A549 (cell line): Measurements from ENCODE around the gene CD2AP. TPM values are rescaled to one million over a fixed set of nuclear protein-coding genes. Genes with fewer than 3 reads are reported as not detected.
A peak's percentile ranks its signal among the peaks of the same experiment; 100 is the strongest.

Experiments used
- ATAC-seq, 2 experiments: fragments of 200-7000 bp in 1 of 2; fragments of >200 bp in 1 of 2; cut with Nextera tagmentation in 1 of 2; cut with Tn5 transposase in 1 of 2; 3 replicates each; pipeline versions ENCODE4 v1.8.0 to v1.9.1; 2018 to 2020; ENCODE audit warnings: mild to moderate bottlenecking in 1 of 2, moderate library complexity in 1 of 2
- CTCF ChIA-PET: fragments of 300-600 bp; sonication (Branson Sonifier 250); formaldehyde crosslinking; extraction: SDS; loops from one replicate; lab custom pipeline; 2021; ENCODE audit warnings: antibody characterized with exemption, inconsistent platforms; lab: Yijun Ruan, JAX
- POLR2A ChIA-PET: fragments of 350-600 bp; formaldehyde crosslinking; extraction: SDS; loops from one replicate; lab custom pipeline; 2021; ENCODE audit warnings: antibody characterized with exemption, inconsistent platforms; lab: Yijun Ruan, JAX
- DNase-seq, 2 experiments: peaks; one replicate each; pipeline versions ENCODE4 v3.0.0 to v3.0.0-alpha.2; 2011 to 2016; ENCODE audit warnings: low read depth in 1 of 2, low spot score in 1 of 2
- FAIRE-seq: peaks from 2 replicates; lab custom pipeline; 2011; peaks lifted over from hg19 to GRCh38; lab: Jason Lieb, UNC
- H3K27ac ChIP-seq, 2 experiments: fragments of >200 bp; sonication (Bioruptor Twin); formaldehyde crosslinking; 3 replicates each; pipeline ENCODE4 v1.5.1; 2016 to 2017
- H3K4me1 ChIP-seq: fragments of >200 bp; sonication (Bioruptor Twin); formaldehyde crosslinking; 3 replicates; pipeline ENCODE4 v1.6.1; 2016
- H3K4me2 ChIP-seq: fragments of >200 bp; sonication (Bioruptor Twin); formaldehyde crosslinking; 3 replicates; pipeline ENCODE4 v1.6.1; 2016
- H3K4me3 ChIP-seq: fragments of >200 bp; sonication (Bioruptor Twin); formaldehyde crosslinking; 3 replicates; pipeline ENCODE4 v1.5.1; 2016
- H3K9me3 ChIP-seq: fragments of >200 bp; sonication (Bioruptor Twin); formaldehyde crosslinking; 3 replicates; pipeline ENCODE4 v1.6.1; 2016
- BHLHE40 ChIP-seq: IDR thresholded peaks from 2 replicates; pipeline ENCODE4 v1.6.1; 2012; ENCODE audit warnings: low read depth, low read length, inconsistent platforms
- CBX8 ChIP-seq: fragments of 200-600 bp; sonication (generic); IDR thresholded peaks from 2 replicates; pipeline ENCODE4 v1.6.1; 2016
- CEBPB ChIP-seq, 2 experiments: fragments of >200 bp in 1 of 2; sonication (Bioruptor Twin) in 1 of 2; formaldehyde crosslinking in 1 of 2; IDR thresholded peaks; 2 replicates each; pipeline ENCODE4 v1.6.1; 2012 to 2016
- CHD2 ChIP-seq: fragments of 150-350 bp; IDR thresholded peaks from 2 replicates; pipeline ENCODE4 v1.6.1; 2014; ENCODE audit warnings: low read length; ENCODE audit not compliant: partially characterized antibody
- CHD4 ChIP-seq: fragments of 200-600 bp; sonication (generic); IDR thresholded peaks from 2 replicates; pipeline ENCODE4 v1.6.1; 2016; ENCODE audit warnings: antibody characterized with exemption, mild to moderate bottlenecking, borderline replicate concordance
- EHF ChIP-seq: fragments of 250-450 bp; sonication (Bioruptor Pico); IDR thresholded peaks from 2 replicates; pipeline ENCODE4 v1.5.0; 2020; ENCODE audit warnings: mild to moderate bottlenecking
- FOSL2 ChIP-seq, 2 experiments: fragments of 450-650 bp in 1 of 2; fragments of >200 bp in 1 of 2; sonication (Bioruptor Twin) in 1 of 2; formaldehyde crosslinking; IDR thresholded peaks; 2 replicates each; pipeline versions ENCODE4 v1.5.0 to v1.6.1; 2016 to 2020; ENCODE audit warnings: mild to moderate bottlenecking in 1 of 2, moderate library complexity in 1 of 2
- GATA3 ChIP-seq: IDR thresholded peaks from 2 replicates; pipeline ENCODE4 v1.6.1; 2012; ENCODE audit warnings: borderline replicate concordance
- HOXA7 ChIP-seq: fragments of 250-450 bp; sonication (Bioruptor Pico); IDR thresholded peaks from 2 replicates; pipeline ENCODE4 v1.5.0; 2020; ENCODE audit warnings: mild to moderate bottlenecking, moderate library complexity
- JUN ChIP-seq, 2 experiments: fragments of >200 bp; sonication (Bioruptor Twin); formaldehyde crosslinking; IDR thresholded peaks; 2 replicates in 1 of 2; 3 replicates in 1 of 2; pipeline ENCODE4 v1.6.1; 2016 to 2017
- JUNB ChIP-seq: fragments of >200 bp; sonication (Bioruptor Twin); formaldehyde crosslinking; IDR thresholded peaks from 2 replicates; pipeline ENCODE4 v1.6.1; 2016
- MYC ChIP-seq: IDR thresholded peaks from 2 replicates; pipeline ENCODE4 v1.6.1; 2012; ENCODE audit warnings: mild to moderate bottlenecking, inconsistent platforms, low read length, improper control_type of control experiment, borderline replicate concordance
- PBX3 ChIP-seq: IDR thresholded peaks from 2 replicates; pipeline ENCODE4 v1.6.1; 2012
- PHF8 ChIP-seq: fragments of 200-600 bp; sonication (generic); IDR thresholded peaks from 2 replicates; pipeline ENCODE4 v1.6.1; 2016; ENCODE audit warnings: low read depth, mild to moderate bottlenecking, antibody characterized with exemption, moderate library complexity, borderline replicate concordance
- POLR2A ChIP-seq: IDR thresholded peaks from 2 replicates; pipeline ENCODE4 v1.6.1; 2012; ENCODE audit warnings: mild to moderate bottlenecking, low read length
- REST ChIP-seq: fragments of 200-600 bp; sonication (generic); IDR thresholded peaks from 2 replicates; pipeline ENCODE4 v1.6.1; 2016; ENCODE audit warnings: antibody characterized with exemption, mild to moderate bottlenecking, moderate library complexity
- TFCP2L1 ChIP-seq: fragments of 250-450 bp; sonication (Bioruptor Pico); IDR thresholded peaks from 2 replicates; pipeline ENCODE4 v1.5.0; 2021; ENCODE audit warnings: mild to moderate bottlenecking
- WGBS: methylation state at CpG from one replicate; pipeline ENCODE4 v1.1.6; 2017; ENCODE audit errors: missing lambda C conversion rate; 5-methylcytosine and 5-hydroxymethylcytosine counted together
- polyA minus RNA-seq: library from RNA; depleted of rRNA, polyadenylated mRNA; stranded (reverse); fragments of >200 nt; gene quantifications from 2 replicates; pipeline ENCODE4 v1.2.3, GENCODE V29; 2011; rRNA and poly(A)+ RNA removed
- polyA plus RNA-seq, 4 experiments: library from polyadenylated mRNA; depleted of rRNA in 3 of 4; stranded (reverse); fragments of >200 nt; fragmentation: RNase III in 1 of 4; extraction: RNeasy Plus Mini Kit Qiagen cat#74134 plus additional on column Dnase treatment in 1 of 4; gene quantifications; 2 replicates in 3 of 4; 3 replicates in 1 of 4; pipeline ENCODE4 v1.2.3, GENCODE V29; 2011 to 2017
- TF ChIP-seq, protein P1 (sequence below): fragments of >200 bp; sonication (Bioruptor Twin); formaldehyde crosslinking; IDR thresholded peaks from 3 replicates; pipeline ENCODE4 v1.5.1; 2016
- TF ChIP-seq, protein P2 (sequence below): fragments of >200 bp; sonication (Bioruptor Twin); formaldehyde crosslinking; IDR thresholded peaks from 3 replicates; pipeline ENCODE4 v1.6.1; 2016

Gene CD2AP, protein sequence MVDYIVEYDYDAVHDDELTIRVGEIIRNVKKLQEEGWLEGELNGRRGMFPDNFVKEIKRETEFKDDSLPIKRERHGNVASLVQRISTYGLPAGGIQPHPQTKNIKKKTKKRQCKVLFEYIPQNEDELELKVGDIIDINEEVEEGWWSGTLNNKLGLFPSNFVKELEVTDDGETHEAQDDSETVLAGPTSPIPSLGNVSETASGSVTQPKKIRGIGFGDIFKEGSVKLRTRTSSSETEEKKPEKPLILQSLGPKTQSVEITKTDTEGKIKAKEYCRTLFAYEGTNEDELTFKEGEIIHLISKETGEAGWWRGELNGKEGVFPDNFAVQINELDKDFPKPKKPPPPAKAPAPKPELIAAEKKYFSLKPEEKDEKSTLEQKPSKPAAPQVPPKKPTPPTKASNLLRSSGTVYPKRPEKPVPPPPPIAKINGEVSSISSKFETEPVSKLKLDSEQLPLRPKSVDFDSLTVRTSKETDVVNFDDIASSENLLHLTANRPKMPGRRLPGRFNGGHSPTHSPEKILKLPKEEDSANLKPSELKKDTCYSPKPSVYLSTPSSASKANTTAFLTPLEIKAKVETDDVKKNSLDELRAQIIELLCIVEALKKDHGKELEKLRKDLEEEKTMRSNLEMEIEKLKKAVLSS
- polyA plus RNA-seq (2011; rRNA removed) (24.5 and 35.7 TPM in 2 replicates), polyA plus RNA-seq (2017; fragmentation: RNase III; extraction: RNeasy Plus Mini Kit Qiagen cat#74134 plus additional on column Dnase treatment) (17.0 to 18.8 TPM (median 18.0 TPM) in 3 replicates), polyA minus RNA-seq (5.4 and 6.5 TPM in 2 replicates)
- 3.6 and 4.4 TPM in 2 replicates for polyA plus RNA-seq (2012; cell fraction: cytosol; rRNA removed)
- polyA plus RNA-seq (2012; cell fraction: nucleus; rRNA removed): 1.6 and 2.5 TPM in 2 replicates

DNA sequence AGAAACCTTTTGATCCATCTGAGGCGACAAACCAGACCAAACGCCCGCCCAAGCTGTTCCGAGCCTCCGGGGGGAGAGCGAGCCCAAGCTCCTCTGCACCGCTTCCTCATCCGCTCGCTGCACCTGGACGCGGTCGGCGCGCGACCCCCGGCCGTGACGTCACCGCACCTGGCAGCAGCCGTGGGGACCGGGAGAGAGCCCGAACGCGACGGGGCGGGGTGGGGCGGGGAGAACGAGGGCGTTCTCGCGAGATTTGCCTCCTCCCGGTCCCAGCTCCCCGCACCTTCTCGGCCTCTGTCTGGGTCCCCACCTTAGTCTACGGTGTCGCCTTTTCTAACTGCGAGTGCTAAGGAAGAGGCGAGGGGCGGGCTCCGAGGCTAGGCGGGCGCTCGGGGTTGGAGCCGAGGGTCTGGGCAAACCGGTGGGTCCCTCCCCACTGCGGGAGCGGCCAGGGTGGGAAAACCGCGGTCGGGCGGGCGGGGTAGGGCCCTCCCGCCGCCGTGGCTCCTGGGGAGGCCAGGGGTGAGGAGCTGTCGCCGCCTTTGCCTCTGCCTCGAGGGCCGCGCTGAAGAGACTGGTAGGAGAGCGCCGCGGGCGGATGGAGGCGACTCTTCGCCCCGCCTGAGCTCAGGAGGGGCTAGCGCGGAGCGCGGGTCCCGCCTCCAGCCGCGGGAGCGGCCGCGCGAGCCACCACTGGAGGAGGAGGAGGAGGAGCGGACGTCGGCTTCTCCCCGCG, at the start of gene CD2AP:
Gene CD2AP, plus strand, starts transcription at position 293 of the 736 bp plus-strand sequence. CDS start 456 bp downstream, outside the sequence.
- Histone ChIP-seq H3K4me1 (peaks cover 32% of the 10 kb centered on the region), H3K27ac (peak within 1 kb of the TSS; percentile 96 to 100), H3K9me3 (no peaks in the 10 kb centered on the region), H3K4me2 (peak within 1 kb of the TSS; percentile 90), H3K4me3 (peak within 1 kb of the TSS; percentile 82)
- POLR2A ChIA-PET: interaction anchor here (0.5 to 2.1 kb wide), 10 partner anchors 11 to 358 kb away, joined by 3 to 23 read pairs (median 4); no protein-coding TSS in a partner anchor
- CTCF ChIA-PET: interaction anchor here (0.6 to 1.9 kb wide), 5 partner anchors 33 to 381 kb away, joined by 3 to 7 read pairs (median 4); no protein-coding TSS in a partner anchor
- 0% methylated on average over 1 of the region's 83 CpGs for WGBS
- FAIRE-seq (no peak), DNase-seq (peak; percentile 73 to 87), ATAC-seq (peak; percentile 91 to 93)
- TF ChIP-seq BHLHE40 (no peak), CHD4 (no peak), EHF (CRISPR knock-in tag) (0 out of 2 replicates have a peak, but pooled peaks have one; percentile 30), GATA3 (no peak), CBX8 (no peak), CHD2 (peak; percentile 94), REST (peak; percentile 84), MYC (no peak), POLR2A (peak; percentile 48), JUNB (no peak), FOSL2 (IDR thresholded peaks at IDR 0.05) (no peak), FOSL2 (CRISPR knock-in tag; IDR thresholded peaks at IDR 0.05) (0 out of 2 replicates have a peak, but pooled peaks have one; percentile 33), PHF8 (peak; percentile 43; the same call in 1 of the 2 replicates), JUN (IDR thresholded peaks at IDR 0.05) (peak; percentile 33 to 83; a peak in 3 of 5 replicates), PBX3 (no peak), CEBPB (IDR thresholded peaks at IDR 0.05) (no peak), TFCP2L1 (no peak), HOXA7 (CRISPR knock-in tag) (no peak)
- TF ChIP-seq, protein P1, sequence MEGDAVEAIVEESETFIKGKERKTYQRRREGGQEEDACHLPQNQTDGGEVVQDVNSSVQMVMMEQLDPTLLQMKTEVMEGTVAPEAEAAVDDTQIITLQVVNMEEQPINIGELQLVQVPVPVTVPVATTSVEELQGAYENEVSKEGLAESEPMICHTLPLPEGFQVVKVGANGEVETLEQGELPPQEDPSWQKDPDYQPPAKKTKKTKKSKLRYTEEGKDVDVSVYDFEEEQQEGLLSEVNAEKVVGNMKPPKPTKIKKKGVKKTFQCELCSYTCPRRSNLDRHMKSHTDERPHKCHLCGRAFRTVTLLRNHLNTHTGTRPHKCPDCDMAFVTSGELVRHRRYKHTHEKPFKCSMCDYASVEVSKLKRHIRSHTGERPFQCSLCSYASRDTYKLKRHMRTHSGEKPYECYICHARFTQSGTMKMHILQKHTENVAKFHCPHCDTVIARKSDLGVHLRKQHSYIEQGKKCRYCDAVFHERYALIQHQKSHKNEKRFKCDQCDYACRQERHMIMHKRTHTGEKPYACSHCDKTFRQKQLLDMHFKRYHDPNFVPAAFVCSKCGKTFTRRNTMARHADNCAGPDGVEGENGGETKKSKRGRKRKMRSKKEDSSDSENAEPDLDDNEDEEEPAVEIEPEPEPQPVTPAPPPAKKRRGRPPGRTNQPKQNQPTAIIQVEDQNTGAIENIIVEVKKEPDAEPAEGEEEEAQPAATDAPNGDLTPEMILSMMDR: no peak
- TF ChIP-seq, protein P2, sequence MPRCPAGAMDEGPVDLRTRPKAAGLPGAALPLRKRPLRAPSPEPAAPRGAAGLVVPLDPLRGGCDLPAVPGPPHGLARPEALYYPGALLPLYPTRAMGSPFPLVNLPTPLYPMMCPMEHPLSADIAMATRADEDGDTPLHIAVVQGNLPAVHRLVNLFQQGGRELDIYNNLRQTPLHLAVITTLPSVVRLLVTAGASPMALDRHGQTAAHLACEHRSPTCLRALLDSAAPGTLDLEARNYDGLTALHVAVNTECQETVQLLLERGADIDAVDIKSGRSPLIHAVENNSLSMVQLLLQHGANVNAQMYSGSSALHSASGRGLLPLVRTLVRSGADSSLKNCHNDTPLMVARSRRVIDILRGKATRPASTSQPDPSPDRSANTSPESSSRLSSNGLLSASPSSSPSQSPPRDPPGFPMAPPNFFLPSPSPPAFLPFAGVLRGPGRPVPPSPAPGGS: peak; percentile 72
